ENCODE results near the gene CLPSL1.

- TF ChIP-seq CTCF (IDR thresholded peaks at IDR 0.05) (no peak), POLR2A (IDR thresholded peaks at IDR 0.05) (no peak)
Observed at GRCh38 chr6:35765739-35766138, 15.1 kb upstream of the CLPSL1 start.
